ENCODE measurements around the gene ALAD. TPM values are rescaled to one million over a fixed set of nuclear protein-coding genes. Genes with fewer than 3 reads are reported as not detected.
"Not testable (repeated sequence)": the region's sequence is repeated elsewhere in the genome, so short reads cannot be mapped to it uniquely, and the experiment has no call there.

Gene ALAD
- total and polyA plus RNA-seq, 2 donors from 2014 or later: 35.4 to 64.1 TPM

DNA sequence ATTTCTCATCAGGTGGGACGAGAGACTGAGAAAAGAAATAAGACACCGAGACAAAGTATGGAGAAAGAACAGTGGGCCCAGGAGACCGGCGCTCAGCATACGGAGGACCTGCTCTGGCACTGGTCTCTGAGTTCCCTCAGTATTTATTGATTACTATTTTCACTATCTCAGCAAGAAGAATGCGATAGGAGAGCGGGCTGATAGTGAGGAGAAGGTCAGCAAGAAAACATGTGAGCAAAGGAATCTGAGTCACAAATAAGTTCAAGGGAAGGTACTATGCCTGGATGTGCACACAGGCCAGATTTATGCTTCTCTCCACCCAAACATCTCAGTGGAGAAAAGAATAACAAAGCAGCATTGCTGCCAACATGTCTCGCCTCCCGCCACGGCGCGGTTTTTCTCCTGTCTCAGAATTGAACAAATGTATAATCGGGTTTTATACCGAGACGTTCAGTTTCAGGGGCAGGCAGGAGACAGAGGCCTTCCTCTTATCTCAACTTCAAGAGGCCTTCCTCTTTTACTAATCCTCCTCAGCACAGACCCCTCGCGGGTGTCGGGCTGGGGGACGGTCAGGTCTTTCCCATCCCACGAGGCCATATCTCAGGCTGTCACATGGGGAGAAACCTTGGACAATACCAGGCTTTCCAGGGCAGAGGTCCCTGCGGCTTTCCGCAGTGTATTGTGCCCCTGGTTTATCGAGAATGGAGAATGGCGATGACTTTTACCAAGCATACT, 21.8 kb downstream of the ALAD start:
- H3K4me1 ChIP-seq (ENCODE audit: control insufficient read depth in 2 of 3, insufficient read depth in 2 of 3, low read depth in 1 of 3, low read length in 3 of 3); H3K27ac ChIP-seq (ENCODE audit: low read depth in 2 of 2, low read length in 2 of 2); intact Hi-C loops (cut with DNase I): not testable (repeated sequence)

DNA sequence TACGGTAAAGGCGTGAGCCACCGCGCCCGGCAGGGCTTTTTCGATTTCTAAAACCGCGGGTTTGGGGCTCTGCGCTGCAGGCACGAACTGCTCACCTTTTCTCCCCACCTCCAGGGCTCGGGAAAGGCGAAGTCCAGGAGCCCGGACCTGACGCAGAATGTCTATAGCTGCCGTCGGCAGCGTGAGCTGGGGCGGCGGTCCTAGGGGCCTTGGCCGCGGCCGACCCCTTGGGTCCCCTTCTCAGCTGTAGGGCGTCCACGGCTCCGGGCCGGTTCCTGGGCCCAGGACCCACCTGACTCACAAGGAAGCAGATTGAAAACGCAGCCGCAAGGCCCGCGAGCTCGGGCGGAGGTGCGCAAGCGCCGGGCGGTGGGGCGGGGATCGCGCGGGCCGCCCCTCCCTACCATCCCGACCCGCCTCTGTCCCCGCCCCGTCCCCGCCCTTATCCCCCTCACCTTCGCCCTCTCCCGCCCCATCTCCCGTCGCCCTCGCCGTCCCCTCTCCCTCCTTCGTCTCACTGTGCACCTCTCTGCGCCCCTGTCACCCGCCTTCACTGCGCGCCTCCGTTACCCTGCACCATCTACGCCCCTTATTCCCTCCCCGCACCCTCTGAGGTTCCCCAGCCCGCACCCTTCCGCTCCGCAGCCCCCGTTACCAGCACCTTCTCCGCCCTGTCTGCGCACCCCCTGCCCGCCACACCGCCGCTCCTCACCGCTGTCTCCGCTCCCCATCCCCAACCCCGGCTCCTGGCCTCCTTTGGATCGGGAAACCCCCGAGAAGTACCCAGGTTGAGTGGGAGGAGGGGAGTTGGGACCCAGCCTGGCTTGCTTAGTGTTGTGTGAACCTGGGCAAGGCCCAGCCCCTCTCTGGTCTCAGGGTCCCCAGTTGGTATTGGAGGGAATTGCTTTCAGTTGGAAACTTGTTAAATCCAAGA, 24.2 kb downstream of the ALAD start, which contains the start of gene HDHD3:
HDHD3 (minus strand) TSS at position 353 of the 934 bp plus-strand sequence. CDS start 2,632 bp downstream, outside the sequence.
- H3K27me3 ChIP-seq (ENCODE audit: control insufficient read depth, insufficient read depth, low read length): no peaks in the 10 kb centered on the region
- peaks cover 0 to 10% (median 0%) of the 10 kb centered on the region in 3 donors for H3K36me3 ChIP-seq (ENCODE audit: control insufficient read depth in 2 of 3, insufficient read depth in 3 of 3, low read length in 3 of 3)
- H3K9me3 ChIP-seq (ENCODE audit: control insufficient read depth in 2 of 3, insufficient read depth in 1 of 3, low read length in 3 of 3): no peaks in the 10 kb centered on the region
- no peak for FAIRE-seq
- H3K4me1 ChIP-seq (ENCODE audit: control insufficient read depth in 2 of 3, insufficient read depth in 2 of 3, low read depth in 1 of 3, low read length in 3 of 3): peaks cover 0 to 18% (median 3%) of the 10 kb centered on the region in 3 donors
- TF ChIP-seq, protein P1, sequence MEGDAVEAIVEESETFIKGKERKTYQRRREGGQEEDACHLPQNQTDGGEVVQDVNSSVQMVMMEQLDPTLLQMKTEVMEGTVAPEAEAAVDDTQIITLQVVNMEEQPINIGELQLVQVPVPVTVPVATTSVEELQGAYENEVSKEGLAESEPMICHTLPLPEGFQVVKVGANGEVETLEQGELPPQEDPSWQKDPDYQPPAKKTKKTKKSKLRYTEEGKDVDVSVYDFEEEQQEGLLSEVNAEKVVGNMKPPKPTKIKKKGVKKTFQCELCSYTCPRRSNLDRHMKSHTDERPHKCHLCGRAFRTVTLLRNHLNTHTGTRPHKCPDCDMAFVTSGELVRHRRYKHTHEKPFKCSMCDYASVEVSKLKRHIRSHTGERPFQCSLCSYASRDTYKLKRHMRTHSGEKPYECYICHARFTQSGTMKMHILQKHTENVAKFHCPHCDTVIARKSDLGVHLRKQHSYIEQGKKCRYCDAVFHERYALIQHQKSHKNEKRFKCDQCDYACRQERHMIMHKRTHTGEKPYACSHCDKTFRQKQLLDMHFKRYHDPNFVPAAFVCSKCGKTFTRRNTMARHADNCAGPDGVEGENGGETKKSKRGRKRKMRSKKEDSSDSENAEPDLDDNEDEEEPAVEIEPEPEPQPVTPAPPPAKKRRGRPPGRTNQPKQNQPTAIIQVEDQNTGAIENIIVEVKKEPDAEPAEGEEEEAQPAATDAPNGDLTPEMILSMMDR (IDR thresholded peaks at IDR 0.05; ENCODE audit: borderline replicate concordance, extremely low read depth, insufficient read depth): no peak
- peak within 1 kb of the TSS; percentile 85 to 90 for H3K27ac ChIP-seq (ENCODE audit: low read depth in 2 of 2, low read length in 2 of 2)
- peak within 1 kb of the TSS; percentile 50 to 91 (median 90) for H3K9ac ChIP-seq (ENCODE audit: low read length in 3 of 3)
- H3K4me3 ChIP-seq (ENCODE audit: low read length in 3 of 3): peak within 1 kb of the TSS; percentile 63 to 88 (median 76)
- intact Hi-C loops (cut with DNase I): no loop called here
- peak; percentile 89 to 95 (median 92) for DNase-seq

More for the DNA sequence above, 21.8 kb downstream of the ALAD start:
- H3K36me3 ChIP-seq (ENCODE audit: control insufficient read depth in 2 of 3, insufficient read depth in 3 of 3, low read length in 3 of 3); H3K27me3 ChIP-seq (ENCODE audit: control insufficient read depth, insufficient read depth, low read length); H3K4me3 ChIP-seq (ENCODE audit: low read length in 3 of 3); H3K9ac ChIP-seq (ENCODE audit: low read length in 3 of 3); H3K9me3 ChIP-seq (ENCODE audit: control insufficient read depth in 2 of 3, insufficient read depth in 1 of 3, low read length in 3 of 3); FAIRE-seq; DNase-seq: not testable (repeated sequence)

DNA sequence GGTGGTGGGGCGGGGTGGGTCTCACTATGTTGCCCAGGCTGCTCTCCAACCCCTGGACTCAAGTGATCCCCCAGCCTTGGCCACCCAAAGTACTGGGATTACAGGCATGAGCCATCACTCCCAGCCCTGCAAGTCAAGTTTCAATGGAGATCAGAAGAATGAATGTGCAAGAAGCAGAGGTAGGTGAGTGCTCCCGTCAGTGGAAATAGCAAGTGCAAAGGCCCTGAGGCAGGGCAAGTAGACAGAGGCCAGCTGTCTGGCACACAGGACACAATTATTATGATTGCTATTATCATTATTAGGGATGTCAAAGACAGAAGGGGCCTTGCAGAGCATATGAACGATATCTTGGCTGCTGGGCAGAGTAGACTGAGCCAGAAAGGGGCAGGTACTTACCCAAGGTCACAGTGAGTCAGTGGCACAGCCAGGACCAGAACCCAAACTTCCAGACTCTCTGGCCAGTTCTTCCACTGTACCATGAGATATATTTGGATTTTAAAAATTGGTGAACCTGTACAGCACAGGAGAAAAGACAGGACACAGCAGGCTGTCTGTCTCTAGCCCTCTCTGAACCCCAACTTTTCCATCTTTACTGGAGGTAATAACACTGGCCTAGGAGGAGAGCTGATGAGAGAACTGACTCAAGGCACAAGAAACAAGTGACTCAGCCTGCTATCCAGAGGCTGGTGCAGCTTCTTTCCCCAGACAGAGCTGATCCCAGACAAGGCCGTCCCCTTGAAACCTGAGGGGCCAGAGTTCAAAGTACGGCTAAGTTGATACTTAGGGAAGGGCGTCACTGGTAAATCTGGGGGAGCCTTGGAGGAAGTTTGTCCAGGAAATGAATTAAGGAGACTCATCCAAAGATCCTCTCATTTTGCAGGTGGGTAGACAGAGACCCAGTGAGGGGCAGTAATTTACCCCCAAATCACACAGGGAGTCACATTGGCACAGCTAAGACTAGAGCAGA, 25.7 kb downstream of the ALAD start:
- intact Hi-C loops (cut with DNase I): no loop called here
- H3K4me3 ChIP-seq (ENCODE audit: low read length in 3 of 3): peak overlapping the region in 2 of 3 donors; percentile 43 to 88
- H3K27me3 ChIP-seq (ENCODE audit: control insufficient read depth, insufficient read depth, low read length): no peaks in the 10 kb centered on the region
- TF ChIP-seq, protein P1 (IDR thresholded peaks at IDR 0.05; ENCODE audit: borderline replicate concordance, extremely low read depth, insufficient read depth): no peak
- DNase-seq: no peak
- H3K9ac ChIP-seq (ENCODE audit: low read length in 3 of 3): peak overlapping the region in 2 of 3 donors; percentile 5 to 28
- peak overlapping the region; percentile 13 to 61 for H3K27ac ChIP-seq (ENCODE audit: low read depth in 2 of 2, low read length in 2 of 2)
- H3K4me1 ChIP-seq (ENCODE audit: control insufficient read depth in 2 of 3, insufficient read depth in 2 of 3, low read depth in 1 of 3, low read length in 3 of 3): peaks cover 0 to 14% (median 0%) of the 10 kb centered on the region in 3 donors
- no peaks in the 10 kb centered on the region for H3K9me3 ChIP-seq (ENCODE audit: control insufficient read depth in 2 of 3, insufficient read depth in 1 of 3, low read length in 3 of 3)
- FAIRE-seq: no peak
- H3K36me3 ChIP-seq (ENCODE audit: control insufficient read depth in 2 of 3, insufficient read depth in 3 of 3, low read length in 3 of 3): peaks cover 0 to 10% (median 0%) of the 10 kb centered on the region in 3 donors
